ENCODE measurements around the gene NGB.

- no peak for TF ChIP-seq POLR2A (IDR thresholded peaks at IDR 0.05)
- TF ChIP-seq, protein P1, sequence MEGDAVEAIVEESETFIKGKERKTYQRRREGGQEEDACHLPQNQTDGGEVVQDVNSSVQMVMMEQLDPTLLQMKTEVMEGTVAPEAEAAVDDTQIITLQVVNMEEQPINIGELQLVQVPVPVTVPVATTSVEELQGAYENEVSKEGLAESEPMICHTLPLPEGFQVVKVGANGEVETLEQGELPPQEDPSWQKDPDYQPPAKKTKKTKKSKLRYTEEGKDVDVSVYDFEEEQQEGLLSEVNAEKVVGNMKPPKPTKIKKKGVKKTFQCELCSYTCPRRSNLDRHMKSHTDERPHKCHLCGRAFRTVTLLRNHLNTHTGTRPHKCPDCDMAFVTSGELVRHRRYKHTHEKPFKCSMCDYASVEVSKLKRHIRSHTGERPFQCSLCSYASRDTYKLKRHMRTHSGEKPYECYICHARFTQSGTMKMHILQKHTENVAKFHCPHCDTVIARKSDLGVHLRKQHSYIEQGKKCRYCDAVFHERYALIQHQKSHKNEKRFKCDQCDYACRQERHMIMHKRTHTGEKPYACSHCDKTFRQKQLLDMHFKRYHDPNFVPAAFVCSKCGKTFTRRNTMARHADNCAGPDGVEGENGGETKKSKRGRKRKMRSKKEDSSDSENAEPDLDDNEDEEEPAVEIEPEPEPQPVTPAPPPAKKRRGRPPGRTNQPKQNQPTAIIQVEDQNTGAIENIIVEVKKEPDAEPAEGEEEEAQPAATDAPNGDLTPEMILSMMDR (IDR thresholded peaks at IDR 0.05) = no peak
Measured at GRCh38 chr14:77299771-77300170, 28.8 kb upstream of the NGB start.
